Neural progenitor cell (in vitro differentiated cells): ENCODE results near the gene ZC3H12C. TPM values are rescaled to one million over a fixed set of nuclear protein-coding genes. Genes with fewer than 3 reads are reported as not detected.
A peak's percentile ranks its signal among the peaks of the same experiment; 100 is the strongest.
"Not testable (repeated sequence)": the region's sequence is repeated elsewhere in the genome, so short reads cannot be mapped to it uniquely, and the experiment has no call there.

ENCODE experiments used
- DNase-seq: peaks from one replicate; pipeline ENCODE4 v3.0.0-alpha.2; 2016; ENCODE audit warnings: low spot score
- H2AFZ ChIP-seq: fragments of 200-600 bp; sonication (generic); replicated peaks from 2 replicates; pipeline ENCODE4 v1.6.1; 2016; ENCODE audit warnings: antibody characterized with exemption
- H3F3A ChIP-seq: fragments of 200-600 bp; sonication (generic); 2 replicates; pipeline ENCODE4 v1.6.1; 2016; ENCODE audit warnings: antibody characterized with exemption, low read depth
- H3K27ac ChIP-seq: fragments of 200-600 bp; sonication (generic); 2 replicates; pipeline ENCODE4 v1.5.1; 2016; ENCODE audit warnings: mild to moderate bottlenecking
- H3K27me3 ChIP-seq: fragments of 200-600 bp; sonication (generic); 2 replicates; pipeline ENCODE4 v1.6.1; 2016; ENCODE audit warnings: mild to moderate bottlenecking, moderate library complexity
- H3K36me3 ChIP-seq: fragments of 200-600 bp; sonication (generic); 2 replicates; pipeline ENCODE4 v1.5.1; 2016
- H3K4me1 ChIP-seq: fragments of 200-600 bp; sonication (generic); 2 replicates; pipeline ENCODE4 v1.6.1; 2016; ENCODE audit warnings: mixed run types
- H3K4me2 ChIP-seq: fragments of 200-600 bp; sonication (generic); 2 replicates; pipeline ENCODE4 v1.6.1; 2016
- H3K4me3 ChIP-seq: fragments of 200-600 bp; sonication (generic); 2 replicates; pipeline ENCODE4 v1.5.1; 2016
- H3K79me2 ChIP-seq: fragments of 200-600 bp; sonication (generic); 2 replicates; pipeline ENCODE4 v1.6.1; 2016; ENCODE audit warnings: low read depth
- H3K9ac ChIP-seq: fragments of 200-600 bp; sonication (generic); 2 replicates; pipeline ENCODE4 v1.6.1; 2016
- H3K9me3 ChIP-seq: fragments of 200-600 bp; sonication (generic); 2 replicates; pipeline ENCODE4 v1.5.1; 2016; ENCODE audit warnings: low read depth
- H4K20me1 ChIP-seq: fragments of 200-600 bp; sonication (generic); 2 replicates; pipeline ENCODE4 v1.6.1; 2016; ENCODE audit warnings: low read depth
- H3K27ac Mint-ChIP-seq: 3 replicates; pipeline ENCODE4 v1.8.0; 2021; ENCODE audit warnings: mixed read lengths
- H3K27me3 Mint-ChIP-seq: 2 replicates; pipeline ENCODE4 v1.8.0; 2022; ENCODE audit warnings: low read depth, mild to moderate bottlenecking, inconsistent platforms, moderate library complexity, mixed read lengths; ENCODE audit not compliant: insufficient read depth
- H3K36me3 Mint-ChIP-seq: 3 replicates; pipeline ENCODE4 v1.8.0; 2021; ENCODE audit warnings: mixed read lengths
- H3K4me1 Mint-ChIP-seq: 3 replicates; pipeline ENCODE4 v1.8.0; 2021; ENCODE audit warnings: mixed read lengths
- H3K4me3 Mint-ChIP-seq: 3 replicates; pipeline ENCODE4 v1.8.0; 2021; ENCODE audit warnings: mild to moderate bottlenecking, moderate library complexity, mixed read lengths
- H3K9me3 Mint-ChIP-seq: 3 replicates; pipeline ENCODE4 v1.8.0; 2020; ENCODE audit warnings: mixed read lengths
- CTCF ChIP-seq: fragments of 200-600 bp; sonication (generic); IDR thresholded peaks from 2 replicates; pipeline ENCODE4 v1.5.1; 2017; ENCODE audit warnings: antibody characterized with exemption, mild to moderate bottlenecking
- EZH2 ChIP-seq: fragments of 200-600 bp; sonication (generic); IDR thresholded peaks from 2 replicates; pipeline ENCODE4 v1.6.1; 2017; ENCODE audit warnings: antibody characterized with exemption, mild to moderate bottlenecking, moderate library complexity
- EZH2phosphoT487 ChIP-seq: fragments of 200-600 bp; sonication (generic); IDR thresholded peaks from 2 replicates; pipeline ENCODE4 v1.6.1; 2017; ENCODE audit warnings: antibody characterized with exemption
- total RNA-seq: library from RNA; depleted of rRNA; stranded (reverse); fragments of >200 nt; gene quantifications from 2 replicates; pipeline ENCODE4 v1.2.3, GENCODE V29; 2015; ENCODE audit warnings: low replicate concordance

The ZC3H12C gene
- total RNA-seq, 1 donor from 2014 or later, result 31.8 TPM

GRCh38 chr11:110207123-110207522 lies 113.9 kb downstream of the ZC3H12C start:
- Mint-ChIP-seq H3K4me1 (peaks cover 9% of the 10 kb centered on the region), H3K27ac (no peak overlapping the region), H3K9me3 (peaks cover 5% of the 10 kb centered on the region), H3K4me3 (no peak overlapping the region), H3K27me3 (peaks cover 2% of the 10 kb centered on the region), H3K36me3 (no peaks in the 10 kb centered on the region)
- TF ChIP-seq EZH2phosphoT487 (no peak), CTCF (no peak), EZH2 (no peak)
- Histone ChIP-seq H3K36me3 (no peaks in the 10 kb centered on the region), H3F3A (peaks cover 19% of the 10 kb centered on the region), H3K27ac (no peak overlapping the region), H3K9me3 (no peaks in the 10 kb centered on the region), H3K79me2 (no peaks in the 10 kb centered on the region), H3K4me2 (no peak overlapping the region), H2AFZ (no peak overlapping the region), H4K20me1 (no peaks in the 10 kb centered on the region), H3K27me3 (no peaks in the 10 kb centered on the region), H3K4me3 (no peak overlapping the region), H3K4me1 (peaks cover 2% of the 10 kb centered on the region), H3K9ac (no peak overlapping the region)
- no peak for DNase-seq

- not testable (repeated sequence) for H3K9me3 Mint-ChIP-seq, H3K36me3 Mint-ChIP-seq, H3K36me3 ChIP-seq, H3K4me1 Mint-ChIP-seq, H3K79me2 ChIP-seq, H3K27ac ChIP-seq, H3K27me3 ChIP-seq, H3K27me3 Mint-ChIP-seq, H3K4me1 ChIP-seq, H3K9me3 ChIP-seq, H3K9ac ChIP-seq, H4K20me1 ChIP-seq
- H2AFZ ChIP-seq, result peak overlapping the region; percentile 12
- H3K4me2 ChIP-seq, result peak overlapping the region; percentile 66
- DNase-seq, result peak; percentile 60
- peak overlapping the region; percentile 21 for H3K27ac Mint-ChIP-seq
- peak overlapping the region; percentile 39 for H3K4me3 ChIP-seq
- peaks cover 19% of the 10 kb centered on the region for H3F3A ChIP-seq
- peak overlapping the region; percentile 74 for H3K4me3 Mint-ChIP-seq
These were observed 115.6 kb downstream of the ZC3H12C start for GRCh38 chr11:110208678-110209312.

GRCh38 chr11:110209313-110209694 lies 116.1 kb downstream of the ZC3H12C start:
- H3K27me3 Mint-ChIP-seq, H3K27ac ChIP-seq, H3K36me3 ChIP-seq, H3K4me1 ChIP-seq, H3K9me3 ChIP-seq, DNase-seq, H3K9me3 Mint-ChIP-seq, H4K20me1 ChIP-seq, H3K27ac Mint-ChIP-seq, H3K9ac ChIP-seq, H3K36me3 Mint-ChIP-seq, H3K27me3 ChIP-seq, H3K79me2 ChIP-seq, H3K4me1 Mint-ChIP-seq: not testable (repeated sequence)
- Histone ChIP-seq H2AFZ (peak overlapping the region; percentile 12), H3K4me2 (peak overlapping the region; percentile 66), H3F3A (peaks cover 19% of the 10 kb centered on the region), H3K4me3 (peak overlapping the region; percentile 39)
- H3K4me3 Mint-ChIP-seq, result peak overlapping the region; percentile 74

GRCh38 chr11:110217223-110217877 lies 124.2 kb downstream of the ZC3H12C start:
- no peak for TF ChIP-seq EZH2phosphoT487
- TF ChIP-seq EZH2, result no peak
- no peak for TF ChIP-seq CTCF
- no peak for DNase-seq
- no peak overlapping the region for H3K27ac Mint-ChIP-seq
- H3K27ac ChIP-seq, result no peak overlapping the region
- no peak overlapping the region for H3K9ac ChIP-seq
- H3K4me1 ChIP-seq, result no peaks in the 10 kb centered on the region
- H3K4me1 Mint-ChIP-seq, result no peaks in the 10 kb centered on the region
- H3K9me3 ChIP-seq, result no peaks in the 10 kb centered on the region
- peaks cover 5% of the 10 kb centered on the region for H3K27me3 Mint-ChIP-seq
- H3K36me3 Mint-ChIP-seq, result peaks cover 6% of the 10 kb centered on the region
- H3K36me3 ChIP-seq, result no peaks in the 10 kb centered on the region
- no peaks in the 10 kb centered on the region for H3K9me3 Mint-ChIP-seq
- no peak overlapping the region for H2AFZ ChIP-seq
- H3K4me2 ChIP-seq, result no peak overlapping the region
- H3K4me3 Mint-ChIP-seq, result no peak overlapping the region
- H3F3A ChIP-seq, result no peaks in the 10 kb centered on the region
- H3K4me3 ChIP-seq, result no peak overlapping the region
- no peaks in the 10 kb centered on the region for H4K20me1 ChIP-seq
- H3K27me3 ChIP-seq, result no peaks in the 10 kb centered on the region
- H3K79me2 ChIP-seq, result no peaks in the 10 kb centered on the region
